ENCODE results near the gene VSIG8. TPM values are rescaled to one million over a fixed set of nuclear protein-coding genes. Genes with fewer than 3 reads are reported as not detected.
A peak's percentile ranks its signal among the peaks of the same experiment; 100 is the strongest.

Gene VSIG8
- total and polyA plus RNA-seq, 2 donors (not counting 1 experiment from before 2014, with no cell fraction given) = not detected

GRCh38 chr1:159891275-159892157, 29.1 kb upstream of the VSIG8 start:
- ChIA-PET CTCF (interaction anchor here (0.6 to 8.9 kb wide), 30 partner anchors 12 to 759 kb away, joined by 3 to 211 read pairs (median 7); partner anchors contain the start of genes DUSP23, FCRL6, IGSF9 and TAGLN2), POLR2A (no interaction called here)
- peaks cover 6% of the 10 kb centered on the region for H3K27me3 Mint-ChIP-seq
- Histone ChIP-seq H3K4me3 (ENCODE audit: control extremely low read depth in 1 of 5, extremely low read depth in 1 of 5, insufficient read depth in 1 of 5, low read depth in 2 of 5, low read length in 4 of 5) (no peak overlapping the region), H3K9me3 (ENCODE audit: control extremely low read depth in 1 of 3, control insufficient read depth in 2 of 3, insufficient read depth in 1 of 3, low read length in 2 of 3) (peaks cover 0 to 3% (median 0%) of the 10 kb centered on the region in 3 donors), H3K4me1 (ENCODE audit: control insufficient read depth in 2 of 2, insufficient read depth in 2 of 2, low read length in 2 of 2) (peaks cover 18 to 19% of the 10 kb centered on the region in 2 donors), H3K36me3 (replicated peaks in 1 of 2; ENCODE audit: control extremely low read depth in 1 of 2, control insufficient read depth in 1 of 2, extremely low read depth in 1 of 2, insufficient read depth in 2 of 2, low read length in 1 of 2) (no peaks in the 10 kb centered on the region), H3K27me3 (replicated peaks in 1 of 4; ENCODE audit: control extremely low read depth in 1 of 4, control insufficient read depth in 3 of 4, insufficient read depth in 4 of 4, low read length in 3 of 4) (peaks cover 0 to 6% (median 0%) of the 10 kb centered on the region in 4 experiments), H3K79me2 (ENCODE audit: control insufficient read depth, insufficient read depth, low read length) (no peaks in the 10 kb centered on the region), H4K20me1 (ENCODE audit: control insufficient read depth, insufficient read depth, low read length, poor library complexity, severe bottlenecking) (no peaks in the 10 kb centered on the region), H3K9ac (ENCODE audit: low read length) (no peak overlapping the region), H3K27ac (ENCODE audit: low read length in 2 of 2) (no peak overlapping the region), H2AFZ (ENCODE audit: insufficient read depth, low read depth, low read length, poor library complexity, severe bottlenecking) (no peak overlapping the region), H3K4me2 (replicated peaks; ENCODE audit: low read depth, low read length, poor library complexity, severe bottlenecking) (no peak overlapping the region)
- intact Hi-C loops (cut with micrococcal nuclease) = loop anchor here (1.0 to 5.0 kb wide), 8 partner anchors 33 to 731 kb away; partner anchors contain the start of genes DUSP23 and TAGLN2
- WGBS (ENCODE audit: insufficient coverage) = 34% methylated on average over 4 of the region's 7 CpGs
- no peaks in the 10 kb centered on the region for H3K9me3 Mint-ChIP-seq (ENCODE audit: insufficient read depth)
- peak; percentile 86 for ATAC-seq (ENCODE audit: low read depth)
- H3K4me3 Mint-ChIP-seq = no peak overlapping the region
- peak overlapping the region; percentile 70 for H3K27ac Mint-ChIP-seq
- DNase-seq = peak; percentile 81
- TF ChIP-seq CTCF (IDR thresholded peaks at IDR 0.05) (peak; percentile 78), EZH2 (IDR thresholded peaks at IDR 0.05; ENCODE audit: borderline replicate concordance, insufficient read depth, low read depth, low read length, poor library complexity, severe bottlenecking) (no peak)
- H3K4me1 Mint-ChIP-seq = peaks cover 26% of the 10 kb centered on the region
